DND-41 (cell line): ENCODE results near the gene TRAPPC6A.

Source experiments
- ATAC-seq: fragments of 200-7000 bp; cut with Tn5 transposase; 3 replicates; pipeline ENCODE4 v1.9.1; 2021; ENCODE audit warnings: low read depth; ENCODE audit not compliant: insufficient read depth
- DNase-seq: peaks from one replicate; pipeline ENCODE4 v3.0.0-alpha.2; 2020
- H2AFZ ChIP-seq: 2 replicates; pipeline ENCODE4 v1.6.0; 2012; ENCODE audit warnings: low read depth, low read length
- H3K27ac ChIP-seq: 2 replicates; pipeline ENCODE4 v1.5.1; 2012; ENCODE audit warnings: low read length, inconsistent platforms
- H3K27me3 ChIP-seq: fragments of 200-600 bp; sonication (generic); 2 replicates; pipeline ENCODE4 v1.6.0; 2012; ENCODE audit warnings: low read length, mild to moderate bottlenecking, inconsistent platforms; ENCODE audit not compliant: insufficient read depth, poor library complexity
- H3K36me3 ChIP-seq: 2 replicates; pipeline ENCODE4 v1.5.1; 2012; ENCODE audit warnings: low read length, inconsistent platforms; ENCODE audit not compliant: insufficient read depth
- H3K4me1 ChIP-seq: 2 replicates; pipeline ENCODE4 v1.5.1; 2012; ENCODE audit warnings: mild to moderate bottlenecking, low read length; ENCODE audit not compliant: insufficient read depth
- H3K4me2 ChIP-seq: 2 replicates; pipeline ENCODE4 v1.6.0; 2012; ENCODE audit warnings: mild to moderate bottlenecking, moderate library complexity, low read length, inconsistent platforms; ENCODE audit not compliant: insufficient read depth
- H3K4me3 ChIP-seq, 2 experiments: fragments of 200-600 bp in 1 of 2; shearing (Covaris generic) in 1 of 2; 2 replicates each; pipeline ENCODE4 v1.5.1; 2012 to 2016; ENCODE audit warnings: inconsistent platforms in 2 of 2, low read length in 2 of 2, mild to moderate bottlenecking in 2 of 2, low read depth in 1 of 2, moderate library complexity in 1 of 2
- H3K79me2 ChIP-seq: 2 replicates; pipeline ENCODE4 v1.6.0; 2012; ENCODE audit warnings: low read length, inconsistent platforms; ENCODE audit not compliant: insufficient read depth
- H3K9ac ChIP-seq: 2 replicates; pipeline ENCODE4 v1.6.0; 2012; ENCODE audit warnings: low read depth, mild to moderate bottlenecking, inconsistent platforms, low read length, moderate library complexity
- H3K9me3 ChIP-seq: 2 replicates; pipeline ENCODE4 v1.5.1; 2012; ENCODE audit warnings: low read length, moderate library complexity, mild to moderate bottlenecking, inconsistent platforms; ENCODE audit not compliant: insufficient read depth, severe bottlenecking
- H4K20me1 ChIP-seq: 2 replicates; pipeline ENCODE4 v1.6.0; 2012; ENCODE audit warnings: low read length; ENCODE audit not compliant: insufficient read depth
- CTCF ChIP-seq: IDR thresholded peaks from 2 replicates; pipeline ENCODE4 v1.5.1; 2012; ENCODE audit warnings: borderline replicate concordance, low read length, moderate library complexity, mild to moderate bottlenecking; ENCODE audit not compliant: poor library complexity, severe bottlenecking; ENCODE audit errors: extremely low read depth
- EZH2 ChIP-seq: IDR thresholded peaks from 3 replicates; pipeline ENCODE4 v1.6.1; 2012; ENCODE audit warnings: borderline replicate concordance, low read depth, mild to moderate bottlenecking, moderate library complexity, low read length, inconsistent platforms; ENCODE audit not compliant: severe bottlenecking

TRAPPC6A gene

DNA sequence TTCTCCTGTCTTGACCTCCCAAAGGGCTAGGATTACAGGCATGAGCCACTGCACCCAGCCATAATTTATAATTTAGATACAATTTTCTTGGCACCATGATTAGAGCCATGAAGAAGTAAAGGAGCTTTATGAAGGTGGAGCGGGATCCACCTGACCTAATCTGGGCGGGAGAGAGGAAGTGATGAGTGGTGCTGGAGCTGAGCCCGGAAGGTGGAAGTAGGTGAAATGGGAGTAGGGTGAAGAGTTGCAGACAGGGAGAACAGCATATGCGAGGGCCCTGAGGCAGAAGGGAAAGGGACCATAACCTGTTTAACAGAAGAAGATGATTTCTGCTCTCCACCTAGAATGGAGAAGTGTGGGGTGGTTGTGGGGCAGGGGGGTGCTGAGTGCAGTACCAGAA is 4.7 kb upstream of the TRAPPC6A start:
- Histone ChIP-seq H2AFZ (no peak overlapping the region), H3K9ac (no peak overlapping the region), H3K4me2 (no peak overlapping the region), H3K9me3 (no peaks in the 10 kb centered on the region), H3K27me3 (no peaks in the 10 kb centered on the region), H3K4me3 (no peak overlapping the region), H3K79me2 (peaks cover 21% of the 10 kb centered on the region), H4K20me1 (peaks cover 8% of the 10 kb centered on the region), H3K27ac (no peak overlapping the region), H3K36me3 (peaks cover 13% of the 10 kb centered on the region), H3K4me1 (peaks cover 23% of the 10 kb centered on the region)
- TF ChIP-seq EZH2, result no peak
- no peak for TF ChIP-seq CTCF
- ATAC-seq (no peak), DNase-seq (no peak)

DNA sequence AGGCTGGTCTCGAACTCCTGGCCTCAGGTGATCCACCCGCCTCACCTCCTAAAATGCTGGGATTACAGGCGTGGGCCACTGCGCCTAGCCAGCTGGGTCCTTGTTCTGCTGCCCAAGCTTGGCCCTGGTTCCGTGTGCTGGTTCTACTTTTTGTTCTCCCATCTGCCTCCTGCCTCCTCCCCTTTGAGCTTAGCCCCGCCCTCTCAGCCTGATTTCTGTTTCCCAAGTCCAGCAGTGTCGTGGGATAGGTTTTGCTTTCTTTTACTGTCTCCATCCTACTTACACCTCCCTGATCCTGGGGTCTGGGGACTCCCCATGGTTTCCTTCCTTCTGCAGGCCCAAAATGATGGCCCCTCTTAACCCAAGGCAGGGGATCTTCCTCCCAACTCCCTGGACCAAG is 2.9 kb upstream of the TRAPPC6A start:
- H3K4me2 ChIP-seq, result peak overlapping the region; percentile 19; the same call in 1 of the 2 replicates
- peaks cover 31% of the 10 kb centered on the region for H3K79me2 ChIP-seq
- H3K9ac ChIP-seq, result no peak overlapping the region
- H4K20me1 ChIP-seq, result peaks cover 8% of the 10 kb centered on the region
- H3K9me3 ChIP-seq, result no peaks in the 10 kb centered on the region
- H3K27ac ChIP-seq, result no peak overlapping the region
- TF ChIP-seq CTCF, result no peak
- no peak for TF ChIP-seq EZH2
- DNase-seq (no peak), ATAC-seq (no peak)
- no peak overlapping the region for H3K4me3 ChIP-seq
- H3K27me3 ChIP-seq, result no peaks in the 10 kb centered on the region
- no peak overlapping the region for H2AFZ ChIP-seq
- H3K36me3 ChIP-seq, result peaks cover 13% of the 10 kb centered on the region
- peaks cover 33% of the 10 kb centered on the region for H3K4me1 ChIP-seq

DNA sequence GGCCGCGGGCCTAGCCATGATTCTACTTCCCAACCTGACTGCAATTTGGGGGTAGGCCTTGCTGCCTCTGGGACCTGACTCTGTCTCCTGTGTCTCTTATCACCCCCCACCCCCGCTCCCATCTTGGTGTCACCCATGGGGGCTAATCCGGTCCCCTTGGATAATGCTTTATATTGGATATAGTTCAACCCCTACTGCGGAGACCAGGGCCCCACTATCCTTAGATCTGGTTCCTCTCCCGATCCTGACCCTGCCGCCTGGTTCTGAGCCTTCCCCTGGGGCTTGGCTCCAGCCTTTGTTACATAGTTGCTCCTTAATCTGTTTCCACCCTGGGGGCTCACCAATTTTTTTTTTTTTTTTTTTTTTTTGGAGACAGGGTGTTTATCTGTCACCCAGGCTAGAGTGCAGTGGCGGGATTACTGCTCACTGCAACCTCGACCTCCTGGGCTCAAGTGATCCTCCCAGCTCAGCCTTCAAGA is 1.9 kb upstream of the TRAPPC6A start:
- no peak overlapping the region for H3K27ac ChIP-seq
- peak overlapping the region; percentile 83 for H3K4me2 ChIP-seq
- ATAC-seq (no peak), DNase-seq (no peak)
- H3K79me2 ChIP-seq, result peaks cover 31% of the 10 kb centered on the region
- H4K20me1 ChIP-seq, result peaks cover 8% of the 10 kb centered on the region
- no peak overlapping the region for H2AFZ ChIP-seq
- H3K36me3 ChIP-seq, result peaks cover 13% of the 10 kb centered on the region
- H3K9ac ChIP-seq, result peak overlapping the region; percentile 65; the same call in 1 of the 2 replicates
- H3K4me3 ChIP-seq, result peak overlapping the region in 1 of 2 experiments; percentile 87; a peak in 3 of 4 replicates
- peaks cover 33% of the 10 kb centered on the region for H3K4me1 ChIP-seq
- TF ChIP-seq EZH2, result no peak
- no peak for TF ChIP-seq CTCF
- no peaks in the 10 kb centered on the region for H3K9me3 ChIP-seq
- no peaks in the 10 kb centered on the region for H3K27me3 ChIP-seq
